ENCODE measurements around the gene FCN3.

FCN3 gene

DNA sequence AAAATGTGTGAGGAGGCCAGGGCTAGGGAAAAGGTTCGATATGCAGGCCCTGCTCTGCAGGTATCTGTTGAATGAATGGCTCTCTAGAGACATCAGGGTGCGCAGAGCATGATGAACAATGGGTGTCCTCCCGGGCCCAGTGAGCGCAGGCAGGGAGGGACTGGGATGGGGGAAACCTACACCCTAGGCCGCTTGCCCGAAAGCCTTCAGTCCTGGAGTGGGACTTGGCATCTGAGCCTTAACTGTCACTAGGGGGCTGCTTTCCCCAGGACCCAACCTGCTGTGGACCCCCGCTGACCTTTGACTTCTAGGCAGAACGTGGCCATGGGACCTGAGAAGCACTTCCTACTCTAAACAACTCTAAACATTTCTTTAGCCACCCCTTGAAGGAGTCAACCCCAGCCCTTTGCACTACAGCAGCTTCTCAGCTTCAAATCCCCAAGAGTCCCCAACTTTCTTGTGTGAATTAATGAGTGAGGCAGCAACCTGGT lies 7.4 kb downstream of the FCN3 start:
- peak overlapping the region; percentile 100 for H2AFZ ChIP-seq (ENCODE audit: low read depth)
- H3K27ac ChIP-seq, result no peak overlapping the region
- H3K36me3 ChIP-seq (ENCODE audit: insufficient read depth), result no peaks in the 10 kb centered on the region
- H4K20me1 ChIP-seq (ENCODE audit: insufficient read depth), result no peaks in the 10 kb centered on the region
- TF ChIP-seq, protein P1, sequence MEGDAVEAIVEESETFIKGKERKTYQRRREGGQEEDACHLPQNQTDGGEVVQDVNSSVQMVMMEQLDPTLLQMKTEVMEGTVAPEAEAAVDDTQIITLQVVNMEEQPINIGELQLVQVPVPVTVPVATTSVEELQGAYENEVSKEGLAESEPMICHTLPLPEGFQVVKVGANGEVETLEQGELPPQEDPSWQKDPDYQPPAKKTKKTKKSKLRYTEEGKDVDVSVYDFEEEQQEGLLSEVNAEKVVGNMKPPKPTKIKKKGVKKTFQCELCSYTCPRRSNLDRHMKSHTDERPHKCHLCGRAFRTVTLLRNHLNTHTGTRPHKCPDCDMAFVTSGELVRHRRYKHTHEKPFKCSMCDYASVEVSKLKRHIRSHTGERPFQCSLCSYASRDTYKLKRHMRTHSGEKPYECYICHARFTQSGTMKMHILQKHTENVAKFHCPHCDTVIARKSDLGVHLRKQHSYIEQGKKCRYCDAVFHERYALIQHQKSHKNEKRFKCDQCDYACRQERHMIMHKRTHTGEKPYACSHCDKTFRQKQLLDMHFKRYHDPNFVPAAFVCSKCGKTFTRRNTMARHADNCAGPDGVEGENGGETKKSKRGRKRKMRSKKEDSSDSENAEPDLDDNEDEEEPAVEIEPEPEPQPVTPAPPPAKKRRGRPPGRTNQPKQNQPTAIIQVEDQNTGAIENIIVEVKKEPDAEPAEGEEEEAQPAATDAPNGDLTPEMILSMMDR (conservative IDR thresholded peaks at IDR 0.05; ENCODE audit: low read depth, low read length), result no peak
- no peaks in the 10 kb centered on the region for H3K27me3 ChIP-seq (ENCODE audit: insufficient read depth, low read depth)
- peak overlapping the region; percentile 35 for H3K4me3 ChIP-seq (IDR thresholded peaks at IDR 0.05; ENCODE audit: insufficient read depth, low read depth, low read length)
- no peaks in the 10 kb centered on the region for H3K79me2 ChIP-seq (ENCODE audit: insufficient read depth, low read depth)
- peak overlapping the region; percentile 61; the same call in 1 of the 2 replicates for H3K9ac ChIP-seq
- peak overlapping the region; percentile 97 for H3K4me2 ChIP-seq
- H3K4me1 ChIP-seq (ENCODE audit: low read depth, poor library complexity, severe bottlenecking), result peaks cover 17% of the 10 kb centered on the region

DNA sequence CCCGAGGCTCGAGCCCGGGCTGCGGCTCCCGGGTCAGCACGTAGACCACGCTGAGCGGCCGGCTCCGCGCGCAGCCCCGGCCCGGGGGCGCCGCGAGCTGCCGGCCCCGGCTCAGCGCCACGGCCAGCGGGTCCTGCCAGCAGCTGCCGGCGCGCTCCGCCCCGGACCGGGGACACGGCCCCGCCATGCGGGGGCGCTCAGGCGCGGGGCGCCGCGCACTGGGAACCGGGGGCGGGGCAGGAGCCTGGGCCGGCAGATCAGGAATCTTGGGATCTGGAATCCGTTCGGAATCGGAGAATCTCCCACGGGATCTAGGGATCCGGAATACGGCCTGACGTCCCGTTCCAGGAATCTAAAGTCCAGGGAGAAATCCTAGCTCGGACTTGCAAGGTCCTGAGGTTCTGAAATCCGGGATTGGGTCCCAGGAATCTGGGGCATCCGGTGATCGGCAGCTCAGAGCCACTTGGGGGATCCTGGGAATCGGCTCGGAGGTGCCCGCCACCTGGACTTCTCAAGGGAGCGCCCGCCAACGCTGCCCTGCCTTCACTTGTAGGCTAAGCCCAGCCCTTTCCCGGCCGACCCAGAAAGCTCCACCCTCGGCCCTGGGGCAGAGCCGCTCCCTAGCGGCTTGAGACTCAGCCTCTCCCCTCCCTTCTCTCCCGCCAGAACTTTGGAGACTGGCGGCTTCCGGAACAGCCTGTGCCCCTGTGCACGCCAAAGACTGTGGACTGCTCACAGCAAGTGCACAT lies 8.0 kb downstream of the FCN3 start, which contains the start of gene MAP3K6:
Gene MAP3K6 (minus strand): TSS at position 551 of the 749 bp plus-strand sequence. CDS start 364 bp downstream, at position 187.
- H3K36me3 ChIP-seq (ENCODE audit: insufficient read depth), result no peaks in the 10 kb centered on the region
- peak within 1 kb of the TSS; percentile 35 for H3K4me3 ChIP-seq (IDR thresholded peaks at IDR 0.05; ENCODE audit: insufficient read depth, low read depth, low read length)
- no peaks in the 10 kb centered on the region for H4K20me1 ChIP-seq (ENCODE audit: insufficient read depth)
- peaks cover 17% of the 10 kb centered on the region for H3K4me1 ChIP-seq (ENCODE audit: low read depth, poor library complexity, severe bottlenecking)
- H3K79me2 ChIP-seq (ENCODE audit: insufficient read depth, low read depth), result no peaks in the 10 kb centered on the region
- H3K4me2 ChIP-seq, result peak within 1 kb of the TSS; percentile 97
- TF ChIP-seq, protein P1 (conservative IDR thresholded peaks at IDR 0.05; ENCODE audit: low read depth, low read length), result peak; percentile 60
- peak within 1 kb of the TSS; percentile 100 for H2AFZ ChIP-seq (ENCODE audit: low read depth)
- peak within 1 kb of the TSS; percentile 61; the same call in 1 of the 2 replicates for H3K9ac ChIP-seq
- H3K27me3 ChIP-seq (ENCODE audit: insufficient read depth, low read depth), result no peaks in the 10 kb centered on the region
- H3K27ac ChIP-seq, result no peak within 1 kb of the TSS

DNA sequence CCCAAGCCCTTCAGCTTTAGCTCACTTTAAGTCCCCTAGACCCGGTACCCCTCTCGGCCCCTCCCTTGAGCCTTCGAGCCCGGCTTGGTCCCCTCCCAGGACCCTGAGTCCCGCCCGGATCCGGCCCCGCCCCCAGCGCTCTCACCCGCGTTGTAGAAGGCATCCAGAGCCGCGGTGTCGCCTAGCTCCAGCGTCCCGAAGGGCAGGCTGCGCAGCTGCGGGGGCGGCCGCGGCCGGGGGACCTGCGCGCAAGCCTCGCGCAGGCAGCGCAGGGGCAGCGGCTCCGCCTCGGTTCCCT lies 8.6 kb downstream of the FCN3 start:
- Histone ChIP-seq H3K27ac (no peak overlapping the region), H3K4me1 (ENCODE audit: low read depth, poor library complexity, severe bottlenecking) (peaks cover 17% of the 10 kb centered on the region), H3K4me3 (IDR thresholded peaks at IDR 0.05; ENCODE audit: insufficient read depth, low read depth, low read length) (peak overlapping the region; percentile 35), H3K9ac (peak overlapping the region; percentile 35; the same call in 1 of the 2 replicates), H4K20me1 (ENCODE audit: insufficient read depth) (no peaks in the 10 kb centered on the region), H3K79me2 (ENCODE audit: insufficient read depth, low read depth) (no peaks in the 10 kb centered on the region), H3K27me3 (ENCODE audit: insufficient read depth, low read depth) (no peaks in the 10 kb centered on the region), H2AFZ (ENCODE audit: low read depth) (peak overlapping the region; percentile 100), H3K4me2 (peak overlapping the region; percentile 78), H3K36me3 (ENCODE audit: insufficient read depth) (no peaks in the 10 kb centered on the region)
- TF ChIP-seq, protein P1 (conservative IDR thresholded peaks at IDR 0.05; ENCODE audit: low read depth, low read length), result no peak

DNA sequence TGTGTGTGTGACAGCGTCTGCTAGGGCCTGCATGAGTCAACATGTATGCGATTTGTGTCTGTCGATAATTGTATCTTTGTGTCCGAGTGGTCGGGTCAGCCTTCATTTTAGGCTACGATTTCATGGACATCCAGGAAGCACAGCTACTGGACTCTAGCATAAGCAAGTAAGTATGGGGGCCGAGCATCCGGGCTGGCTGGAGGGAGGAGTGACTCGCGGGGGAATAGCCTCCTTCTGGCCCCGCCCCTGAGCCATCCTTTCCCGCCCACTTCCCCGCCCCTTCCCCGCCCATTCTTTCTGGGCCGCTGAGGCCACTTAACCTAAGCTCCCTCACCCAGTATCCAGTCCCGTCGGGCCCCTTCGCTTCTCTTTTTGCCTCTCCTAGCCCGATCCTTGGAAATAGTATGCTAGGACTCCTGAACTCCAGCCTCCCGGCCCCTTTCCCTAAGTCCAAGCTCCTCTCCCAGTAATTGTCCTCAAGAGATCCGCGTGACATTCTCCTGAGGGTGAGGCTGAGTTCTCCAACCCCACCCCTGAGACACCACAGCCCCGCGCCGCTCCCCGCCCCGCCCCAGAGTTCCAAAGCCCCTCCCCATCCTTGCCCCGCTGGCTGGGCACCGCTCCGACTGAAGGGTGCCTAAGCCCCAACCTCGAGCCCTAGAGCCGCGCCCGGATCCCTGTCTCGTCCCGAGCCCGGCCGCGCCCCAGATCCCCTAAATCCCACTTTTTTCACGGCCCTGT lies 9.1 kb downstream of the FCN3 start:
- Histone ChIP-seq H3K4me3 (IDR thresholded peaks at IDR 0.05; ENCODE audit: insufficient read depth, low read depth, low read length) (peak overlapping the region; percentile 22), H3K4me2 (peak overlapping the region; percentile 78), H4K20me1 (ENCODE audit: insufficient read depth) (no peaks in the 10 kb centered on the region), H3K27me3 (ENCODE audit: insufficient read depth, low read depth) (no peaks in the 10 kb centered on the region), H3K79me2 (ENCODE audit: insufficient read depth, low read depth) (no peaks in the 10 kb centered on the region), H3K4me1 (ENCODE audit: low read depth, poor library complexity, severe bottlenecking) (peaks cover 17% of the 10 kb centered on the region), H2AFZ (ENCODE audit: low read depth) (peak overlapping the region; percentile 100), H3K36me3 (ENCODE audit: insufficient read depth) (no peaks in the 10 kb centered on the region), H3K27ac (no peak overlapping the region), H3K9ac (peak overlapping the region; percentile 35; the same call in 1 of the 2 replicates)
- TF ChIP-seq, protein P1 (conservative IDR thresholded peaks at IDR 0.05; ENCODE audit: low read depth, low read length), result no peak
